GM12872 (cell line): ENCODE data around the gene TSPAN16.

Experiments used
- TF ChIP-seq, protein P1 (sequence below): IDR thresholded peaks from 3 replicates; pipeline ENCODE4 v1.5.1; 2011; ENCODE audit warnings: low read depth, mild to moderate bottlenecking, low read length, moderate library complexity; ENCODE audit not compliant: insufficient read depth

Gene TSPAN16

GRCh38 chr19:11345122-11345803, 49.3 kb downstream of the TSPAN16 start:
- TF ChIP-seq, protein P1, sequence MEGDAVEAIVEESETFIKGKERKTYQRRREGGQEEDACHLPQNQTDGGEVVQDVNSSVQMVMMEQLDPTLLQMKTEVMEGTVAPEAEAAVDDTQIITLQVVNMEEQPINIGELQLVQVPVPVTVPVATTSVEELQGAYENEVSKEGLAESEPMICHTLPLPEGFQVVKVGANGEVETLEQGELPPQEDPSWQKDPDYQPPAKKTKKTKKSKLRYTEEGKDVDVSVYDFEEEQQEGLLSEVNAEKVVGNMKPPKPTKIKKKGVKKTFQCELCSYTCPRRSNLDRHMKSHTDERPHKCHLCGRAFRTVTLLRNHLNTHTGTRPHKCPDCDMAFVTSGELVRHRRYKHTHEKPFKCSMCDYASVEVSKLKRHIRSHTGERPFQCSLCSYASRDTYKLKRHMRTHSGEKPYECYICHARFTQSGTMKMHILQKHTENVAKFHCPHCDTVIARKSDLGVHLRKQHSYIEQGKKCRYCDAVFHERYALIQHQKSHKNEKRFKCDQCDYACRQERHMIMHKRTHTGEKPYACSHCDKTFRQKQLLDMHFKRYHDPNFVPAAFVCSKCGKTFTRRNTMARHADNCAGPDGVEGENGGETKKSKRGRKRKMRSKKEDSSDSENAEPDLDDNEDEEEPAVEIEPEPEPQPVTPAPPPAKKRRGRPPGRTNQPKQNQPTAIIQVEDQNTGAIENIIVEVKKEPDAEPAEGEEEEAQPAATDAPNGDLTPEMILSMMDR: no peak

- TF ChIP-seq, protein P1: 0 out of 3 replicates have a peak, but pooled peaks have one; percentile 22
Measured at GRCh38 chr19:11346104-11346940, 50.4 kb downstream of the TSPAN16 start, which contains the start of the genes CCDC159 and TMEM205. CCDC159 (plus strand) TSS chr19:11346519; CDS start chr19:11346607, 88 bp downstream. TMEM205 (minus strand) TSS chr19:11346268; CDS start chr19:11345619, 649 bp downstream.

GRCh38 chr19:11347546-11348039, 51.6 kb downstream of the TSPAN16 start:
- TF ChIP-seq, protein P1: no peak

- TF ChIP-seq, protein P1: no peak
Measured at GRCh38 chr19:11349171-11349570, 53.2 kb downstream of the TSPAN16 start.

DNA sequence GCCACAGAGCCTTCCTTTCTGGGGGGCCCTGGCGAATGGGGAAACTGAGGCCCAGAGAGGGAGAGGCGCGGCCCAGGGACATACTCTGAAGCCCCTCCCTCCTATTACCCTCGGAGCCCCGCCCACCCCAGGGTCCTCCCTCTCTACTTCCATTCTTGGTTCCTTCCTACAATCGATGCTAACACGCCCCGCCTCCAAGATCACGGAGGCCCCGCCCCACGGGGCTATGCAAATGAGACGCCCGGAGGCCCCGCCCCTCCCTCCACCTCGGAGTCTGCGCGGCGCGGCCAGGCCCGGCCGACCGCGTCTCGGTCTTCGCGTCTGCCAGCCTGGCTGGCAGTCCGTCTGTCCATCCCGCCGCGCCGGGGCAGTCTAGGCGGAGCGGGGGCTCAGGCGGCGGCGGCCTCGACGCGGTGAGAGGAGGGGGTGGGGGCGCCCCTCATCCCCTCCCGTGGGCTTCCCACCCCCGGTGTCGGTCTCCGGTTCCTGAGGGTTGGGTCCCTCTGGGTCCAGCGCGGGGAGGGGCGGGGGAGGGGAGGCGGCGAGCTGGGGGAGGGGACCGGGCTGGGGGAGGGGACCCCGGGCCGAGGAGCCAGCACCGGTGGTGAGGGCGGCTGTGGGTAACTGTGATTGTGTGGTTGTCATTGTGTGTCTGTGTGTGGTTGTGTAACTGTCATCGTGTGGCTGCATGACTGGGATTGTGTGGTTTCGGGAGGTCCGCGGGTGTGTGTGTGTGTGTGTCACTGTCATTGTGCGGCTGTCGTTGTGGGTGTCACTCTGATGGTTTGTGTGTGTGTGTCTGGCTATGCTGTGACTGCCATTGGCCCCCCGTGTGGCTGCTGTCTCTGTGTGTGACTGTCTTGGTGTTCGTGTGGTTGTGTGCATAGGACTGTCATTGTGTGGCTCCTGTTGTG, 59.5 kb downstream of the TSPAN16 start, which contains the start of gene PLPPR2:
Gene PLPPR2, plus strand, starts transcription at position 273 of the 914 bp plus-strand sequence. CDS start 2,242 bp downstream, outside the sequence.
- TF ChIP-seq, protein P1: no peak

- TF ChIP-seq, protein P1: no peak
Measured at GRCh38 chr19:11356074-11356397, 60.1 kb downstream of the TSPAN16 start.
